HTERT RPE-1 (cell line): ENCODE data around the gene OVOL3.
"Not testable (repeated sequence)": the region's sequence is repeated elsewhere in the genome, so short reads cannot be mapped to it uniquely, and the experiment has no call there.

Experiments
- in situ Hi-C: fragments of 300-500 bp; cut with MboI; formaldehyde crosslinking; loops from 4 replicates; pipeline ENCODE4 v1.14.3; 2020; ENCODE audit warnings: low sequenced_read_pairs

The OVOL3 gene

GRCh38 chr19:36110487-36111199 lies at the start of gene OVOL3:
OVOL3 (plus strand) TSS chr19:36111143; CDS start chr19:36111203, 60 bp downstream.
- in situ Hi-C loops = no loop called here

GRCh38 chr19:36061367-36061766 lies 49.6 kb upstream of the OVOL3 start:
- in situ Hi-C loops = no loop called here

GRCh38 chr19:36064826-36065225 lies 46.1 kb upstream of the OVOL3 start:
- in situ Hi-C loops = no loop called here

- in situ Hi-C loops = no loop called here
Measured at GRCh38 chr19:36067681-36068080, 43.3 kb upstream of the OVOL3 start.

- in situ Hi-C loops = not testable (repeated sequence)
Measured at GRCh38 chr19:36068810-36069499, 42.0 kb upstream of the OVOL3 start.

- in situ Hi-C loops = no loop called here
Measured at GRCh38 chr19:36072081-36072480, 38.9 kb upstream of the OVOL3 start.

GRCh38 chr19:36073121-36073876 lies 37.6 kb upstream of the OVOL3 start:
- in situ Hi-C loops = no loop called here

- in situ Hi-C loops = no loop called here
Measured at GRCh38 chr19:36079389-36079945, 31.5 kb upstream of the OVOL3 start.

GRCh38 chr19:36081385-36081784 lies 29.6 kb upstream of the OVOL3 start:
- in situ Hi-C loops = no loop called here

- in situ Hi-C loops = no loop called here
Measured at GRCh38 chr19:36081894-36082293, 29.0 kb upstream of the OVOL3 start.

- in situ Hi-C loops = no loop called here
Measured at GRCh38 chr19:36082916-36083315, 28.0 kb upstream of the OVOL3 start.

GRCh38 chr19:36084231-36085009 lies 26.5 kb upstream of the OVOL3 start:
- in situ Hi-C loops = no loop called here

GRCh38 chr19:36086326-36086725 lies 24.6 kb upstream of the OVOL3 start:
- in situ Hi-C loops = no loop called here

GRCh38 chr19:36089847-36090246 lies 21.1 kb upstream of the OVOL3 start:
- in situ Hi-C loops = no loop called here

GRCh38 chr19:36090910-36091695 lies 19.8 kb upstream of the OVOL3 start:
- in situ Hi-C loops = no loop called here

GRCh38 chr19:36092566-36092965 lies 18.4 kb upstream of the OVOL3 start:
- in situ Hi-C loops = no loop called here

- in situ Hi-C loops = no loop called here
Measured at GRCh38 chr19:36093146-36093662, 17.7 kb upstream of the OVOL3 start.

GRCh38 chr19:36093687-36094086 lies 17.3 kb upstream of the OVOL3 start:
- in situ Hi-C loops = no loop called here

GRCh38 chr19:36097036-36097435 lies 13.9 kb upstream of the OVOL3 start:
- in situ Hi-C loops = no loop called here
